ENCODE results near the gene ANTXR1.

The ANTXR1 gene

DNA sequence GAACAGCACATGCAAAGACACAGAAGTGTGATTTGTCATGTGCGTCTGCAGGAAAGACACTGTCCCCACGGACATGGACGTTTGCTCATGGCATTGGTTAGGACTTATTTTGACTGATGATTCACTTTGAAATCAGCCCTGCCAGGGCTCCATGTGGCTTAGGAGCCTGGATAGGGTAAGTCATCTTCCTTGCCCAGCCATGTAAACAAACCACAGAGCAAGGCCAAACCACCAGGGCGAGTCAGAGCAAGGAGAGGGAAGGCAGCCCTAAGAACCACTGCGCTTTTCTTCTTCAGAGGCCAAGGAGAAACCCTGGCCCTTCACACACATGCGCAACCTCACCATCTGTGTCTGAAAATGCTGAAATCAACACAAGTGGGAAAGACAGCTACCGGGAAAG lies 285.3 kb downstream of the ANTXR1 start:
- no peak for DNase-seq

DNA sequence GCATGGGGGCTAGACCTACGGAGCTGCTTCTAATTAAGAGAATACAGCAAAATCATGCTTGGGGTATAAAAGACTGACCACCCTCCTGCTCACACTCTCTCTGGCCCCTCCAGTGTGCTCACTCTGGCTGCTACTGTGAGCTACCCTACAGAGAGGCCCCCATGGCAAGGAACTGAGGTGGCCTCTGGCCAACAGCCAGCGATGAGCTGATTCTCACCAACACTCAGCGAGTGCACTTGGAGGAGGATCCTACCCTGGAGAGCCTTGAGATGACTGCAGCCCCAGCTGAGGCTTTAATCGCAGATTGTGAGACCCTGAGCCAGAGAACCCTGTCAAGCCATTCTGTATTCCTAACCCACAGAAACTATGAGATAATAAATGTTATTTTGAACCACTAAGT lies 285.9 kb downstream of the ANTXR1 start:
- DNase-seq, result no peak
